Calu3 (cell line): ENCODE data around the gene DENND2D. TPM values are rescaled to one million over a fixed set of nuclear protein-coding genes. Genes with fewer than 3 reads are reported as not detected.

Experiments used
- BruUV-seq: library from RNA; stranded (reverse); fragments of 400-500 nt; replicated peaks from 2 replicates; lab custom pipeline; 2021; lab: Mats Ljungman, UMichigan
- CTCF ChIA-PET: fragments of 300-600 bp; sonication (Branson Sonifier 250); formaldehyde crosslinking; loops from one replicate; lab custom pipeline; 2022; ENCODE audit warnings: antibody characterized with exemption; lab: Charles Lee
- DNase-seq: peaks from one replicate; pipeline ENCODE4 v3.0.0; 2022
- H3K27ac Mint-ChIP-seq: one replicate; pipeline ENCODE4 v1.8.0; 2022; ENCODE audit warnings: mixed read lengths; ENCODE audit not compliant: unreplicated experiment
- H3K27me3 Mint-ChIP-seq: one replicate; pipeline ENCODE4 v1.8.0; 2022; ENCODE audit warnings: mixed read lengths; ENCODE audit not compliant: unreplicated experiment
- H3K36me3 Mint-ChIP-seq: one replicate; pipeline ENCODE4 v1.8.0; 2022; ENCODE audit warnings: mild to moderate bottlenecking, moderate library complexity, mixed read lengths; ENCODE audit not compliant: insufficient read depth, unreplicated experiment
- H3K4me1 Mint-ChIP-seq: one replicate; pipeline ENCODE4 v1.8.0; 2022; ENCODE audit warnings: mild to moderate bottlenecking, low read depth, mixed read lengths; ENCODE audit not compliant: unreplicated experiment
- H3K4me3 Mint-ChIP-seq: one replicate; pipeline ENCODE4 v1.8.0; 2022; ENCODE audit warnings: mild to moderate bottlenecking, low read depth, moderate library complexity, mixed read lengths; ENCODE audit not compliant: unreplicated experiment
- H3K9me3 Mint-ChIP-seq: one replicate; pipeline ENCODE4 v1.8.0; 2022; ENCODE audit warnings: low read depth, mixed read lengths; ENCODE audit not compliant: unreplicated experiment
- CTCF ChIP-seq: fragments of 200-600 bp; IDR thresholded peaks from one replicate; pipeline ENCODE4 v1.8.0; 2022; ENCODE audit warnings: antibody characterized with exemption; ENCODE audit not compliant: unreplicated experiment
- intact Hi-C: fragments of 100-400 bp; cut with micrococcal nuclease; formaldehyde crosslinking; loops from one replicate; pipeline ENCODE4 v1.10.0; 2022; ENCODE audit not compliant: unreplicated experiment
- total RNA-seq: library from RNA; stranded (reverse); gene quantifications from 2 replicates; pipeline ENCODE4 v1.2.3, GENCODE V29; 2022

The DENND2D gene
- total RNA-seq, 1 experiment from 2014 or later: 11.8 TPM

- Mint-ChIP-seq H3K36me3 (no peaks in the 10 kb centered on the region), H3K27ac (no peak overlapping the region), H3K4me1 (peaks cover 20% of the 10 kb centered on the region), H3K27me3 (no peaks in the 10 kb centered on the region), H3K4me3 (no peak overlapping the region), H3K9me3 (no peaks in the 10 kb centered on the region)
- BruUV-seq: no TSS peak
- DNase-seq: no peak
- intact Hi-C loops: loop anchor here (5.0 kb wide), 1 partner anchor 126 kb away; no protein-coding TSS in a partner anchor
- TF ChIP-seq CTCF: no peak
- CTCF ChIA-PET: no interaction called here
Observed at GRCh38 chr1:111221276-111221632, 20.8 kb upstream of the DENND2D start.

- H3K9me3 Mint-ChIP-seq: no peaks in the 10 kb centered on the region
- H3K36me3 Mint-ChIP-seq: no peaks in the 10 kb centered on the region
- no peak overlapping the region for H3K4me3 Mint-ChIP-seq
- CTCF ChIA-PET: no interaction called here
- TF ChIP-seq CTCF: no peak
- BruUV-seq: no TSS peak
- H3K27me3 Mint-ChIP-seq: no peaks in the 10 kb centered on the region
- H3K4me1 Mint-ChIP-seq: peaks cover 20% of the 10 kb centered on the region
- DNase-seq: no peak
- H3K27ac Mint-ChIP-seq: no peak overlapping the region
- intact Hi-C loops: loop anchor here (5.0 kb wide), 1 partner anchor 127 kb away; no protein-coding TSS in a partner anchor
Observed at GRCh38 chr1:111220302-111220890, 19.9 kb upstream of the DENND2D start.

- intact Hi-C loops: loop anchor here (5.0 kb wide), 1 partner anchor 128 kb away; no protein-coding TSS in a partner anchor
- Mint-ChIP-seq H3K4me1 (peaks cover 20% of the 10 kb centered on the region), H3K36me3 (no peaks in the 10 kb centered on the region), H3K9me3 (no peaks in the 10 kb centered on the region), H3K4me3 (no peak overlapping the region), H3K27me3 (no peaks in the 10 kb centered on the region), H3K27ac (no peak overlapping the region)
- no TSS peak for BruUV-seq
- CTCF ChIA-PET: no interaction called here
- no peak for DNase-seq
- TF ChIP-seq CTCF: no peak
Observed at GRCh38 chr1:111219557-111220286, 19.3 kb upstream of the DENND2D start.

- no peak for DNase-seq
- no TSS peak for BruUV-seq
- Mint-ChIP-seq H3K36me3 (no peaks in the 10 kb centered on the region), H3K27me3 (no peaks in the 10 kb centered on the region), H3K27ac (no peak overlapping the region), H3K9me3 (no peaks in the 10 kb centered on the region), H3K4me3 (no peak overlapping the region), H3K4me1 (peaks cover 20% of the 10 kb centered on the region)
- no peak for TF ChIP-seq CTCF
- CTCF ChIA-PET: no interaction called here
- intact Hi-C loops: no loop called here
Observed at GRCh38 chr1:111218701-111219556, 18.5 kb upstream of the DENND2D start.
